H9 (cell line): ENCODE results near the gene BIRC6. TPM values are rescaled to one million over a fixed set of nuclear protein-coding genes. Genes with fewer than 3 reads are reported as not detected.

Experiments used
- DNase-seq: peaks from one replicate; pipeline ENCODE4 v3.0.0-alpha.2; 2017
- H2AFZ ChIP-seq: one replicate; pipeline ENCODE4 v1.6.1; 2013; ENCODE audit warnings: mild to moderate bottlenecking, low read length, control low read depth, moderate library complexity
- H2AK5ac ChIP-seq: 2 replicates; pipeline ENCODE4 v1.6.1; 2013; ENCODE audit warnings: low read length, control low read depth, mixed read lengths; ENCODE audit not compliant: insufficient read length
- H2BK120ac ChIP-seq: one replicate; pipeline ENCODE4 v1.6.1; 2013; ENCODE audit warnings: low read depth, mild to moderate bottlenecking, low read length, control low read depth, inconsistent platforms; ENCODE audit not compliant: poor library complexity, severe bottlenecking
- H2BK12ac ChIP-seq: 2 replicates; pipeline ENCODE4 v1.6.1; 2013; ENCODE audit warnings: low read length, control low read depth, mixed read lengths, low read depth; ENCODE audit not compliant: insufficient read length
- H2BK15ac ChIP-seq: 2 replicates; pipeline ENCODE4 v1.6.1; 2013; ENCODE audit warnings: low read depth, low read length, control low read depth
- H2BK20ac ChIP-seq: one replicate; pipeline ENCODE4 v1.6.1; 2013; ENCODE audit warnings: low read depth, mild to moderate bottlenecking, low read length, control low read depth, inconsistent platforms; ENCODE audit not compliant: poor library complexity, severe bottlenecking
- H2BK5ac ChIP-seq: 2 replicates; pipeline ENCODE4 v1.6.1; 2013; ENCODE audit warnings: low read length, control low read depth, mixed read lengths; ENCODE audit not compliant: insufficient read length
- H3K14ac ChIP-seq: 2 replicates; pipeline ENCODE4 v1.6.1; 2013; ENCODE audit warnings: low read length, control low read depth; ENCODE audit not compliant: insufficient read depth
- H3K18ac ChIP-seq: 2 replicates; pipeline ENCODE4 v1.6.1; 2013; ENCODE audit warnings: low read depth, mild to moderate bottlenecking, mixed read lengths, low read length, control low read depth; ENCODE audit not compliant: insufficient read length
- H3K23ac ChIP-seq: 2 replicates; pipeline ENCODE4 v1.6.1; 2013; ENCODE audit warnings: low read length, control low read depth, mixed read lengths, low read depth; ENCODE audit not compliant: insufficient read length
- H3K23me2 ChIP-seq: 2 replicates; pipeline ENCODE4 v1.6.1; 2013; ENCODE audit warnings: low read depth, mild to moderate bottlenecking, mixed read lengths, low read length, control low read depth; ENCODE audit not compliant: insufficient read length, poor library complexity, severe bottlenecking
- H3K27ac ChIP-seq: 2 replicates; pipeline ENCODE4 v1.5.1; 2013; ENCODE audit warnings: low read length, control low read depth, mixed read lengths, low read depth; ENCODE audit not compliant: insufficient read length
- H3K27me3 ChIP-seq: 2 replicates; pipeline ENCODE4 v1.6.1; 2013; ENCODE audit warnings: low read length, control low read depth, inconsistent platforms; ENCODE audit not compliant: insufficient read depth
- H3K4ac ChIP-seq: 2 replicates; pipeline ENCODE4 v1.6.1; 2013; ENCODE audit warnings: low read depth, mild to moderate bottlenecking, control low read depth, inconsistent platforms, low read length, moderate library complexity
- H3K4me1 ChIP-seq: 2 replicates; pipeline ENCODE4 v1.6.1; 2013; ENCODE audit warnings: low read length, control low read depth, inconsistent platforms; ENCODE audit not compliant: insufficient read depth
- H3K4me2 ChIP-seq: 2 replicates; pipeline ENCODE4 v1.6.1; 2013; ENCODE audit warnings: low read length, control low read depth, mixed read lengths; ENCODE audit not compliant: insufficient read length, insufficient read depth
- H3K56ac ChIP-seq: 2 replicates; pipeline ENCODE4 v1.6.1; 2013; ENCODE audit warnings: low read depth, mild to moderate bottlenecking, mixed read lengths, low read length, control low read depth; ENCODE audit not compliant: insufficient read length
- H3K79me1 ChIP-seq: 2 replicates; pipeline ENCODE4 v1.6.1; 2013; ENCODE audit warnings: low read depth, mild to moderate bottlenecking, moderate library complexity, low read length, control low read depth, inconsistent platforms; ENCODE audit not compliant: insufficient read depth, poor library complexity, severe bottlenecking
- H3K79me2 ChIP-seq: 2 replicates; pipeline ENCODE4 v1.6.1; 2013; ENCODE audit warnings: low read length, control low read depth, inconsistent platforms; ENCODE audit not compliant: insufficient read depth
- H3K9ac ChIP-seq: 2 replicates; pipeline ENCODE4 v1.6.1; 2013; ENCODE audit warnings: low read length, control low read depth, mixed read lengths; ENCODE audit not compliant: insufficient read length; ENCODE audit errors: extremely low read depth
- H3K9me3 ChIP-seq: one replicate; pipeline ENCODE4 v1.6.1; 2013; ENCODE audit warnings: low read depth, low read length, inconsistent platforms; ENCODE audit not compliant: control insufficient read depth
- H3T11ph ChIP-seq: one replicate; pipeline ENCODE4 v1.6.1; 2013; ENCODE audit warnings: mild to moderate bottlenecking, low read length, control low read depth, inconsistent platforms
- H4K20me1 ChIP-seq: one replicate; pipeline ENCODE4 v1.6.1; 2013; ENCODE audit not compliant: control insufficient read depth, insufficient read length, insufficient read depth
- H4K5ac ChIP-seq: 2 replicates; pipeline ENCODE4 v1.6.1; 2013; ENCODE audit warnings: low read depth, mild to moderate bottlenecking, mixed read lengths, low read length, control low read depth; ENCODE audit not compliant: insufficient read length
- H4K8ac ChIP-seq: replicated peaks from 2 replicates; pipeline ENCODE4 v1.6.1; 2013; ENCODE audit warnings: low read length, control low read depth, mixed read lengths, low read depth; ENCODE audit not compliant: insufficient read length
- H4K91ac ChIP-seq: 2 replicates; pipeline ENCODE4 v1.6.1; 2013; ENCODE audit warnings: low read depth, mild to moderate bottlenecking, moderate library complexity, mixed read lengths, low read length, control low read depth; ENCODE audit not compliant: insufficient read length
- H3K27ac Mint-ChIP-seq, 3 experiments: 2 replicates in 2 of 3; 3 replicates in 1 of 3; pipeline ENCODE4 v1.8.0; 2020 to 2021; ENCODE audit warnings: mixed read lengths in 3 of 3, mild to moderate bottlenecking in 1 of 3, moderate library complexity in 1 of 3
- H3K27me3 Mint-ChIP-seq: 2 replicates; pipeline ENCODE4 v1.8.0; 2021; ENCODE audit warnings: low read depth, mild to moderate bottlenecking, moderate library complexity, mixed read lengths
- H3K36me3 Mint-ChIP-seq, 3 experiments: 2 replicates in 2 of 3; 3 replicates in 1 of 3; pipeline ENCODE4 v1.8.0; 2020 to 2021; ENCODE audit warnings: low read depth in 3 of 3, mixed read lengths in 3 of 3; ENCODE audit not compliant: insufficient read depth in 1 of 3
- H3K4me1 Mint-ChIP-seq, 2 experiments: 2 replicates each; pipeline ENCODE4 v1.8.0; 2020; ENCODE audit warnings: mixed read lengths in 2 of 2
- H3K4me3 Mint-ChIP-seq, 2 experiments: 2 replicates in 1 of 2; 3 replicates in 1 of 2; pipeline ENCODE4 v1.8.0; 2020 to 2021; ENCODE audit warnings: mild to moderate bottlenecking in 2 of 2, mixed read lengths in 2 of 2, moderate library complexity in 1 of 2
- H3K9me3 Mint-ChIP-seq, 2 experiments: 2 replicates in 1 of 2; 3 replicates in 1 of 2; pipeline ENCODE4 v1.8.0; 2020; ENCODE audit warnings: mild to moderate bottlenecking in 2 of 2, mixed read lengths in 2 of 2, moderate library complexity in 1 of 2
- CTCF ChIP-seq: fragments of 200-600 bp; sonication (generic); conservative IDR thresholded peaks from 3 replicates; pipeline ENCODE4 v1.8.0; 2021; ENCODE audit warnings: antibody characterized with exemption, mild to moderate bottlenecking
- WGBS: extraction: QIAGEN DNeasy Blood & Tissue Kit; methylation state at CpG from one replicate; pipeline ENCODE4 v1.1.7; 2013; ENCODE audit warnings: missing lambda C conversion rate, low lambda C conversion rate, mixed read lengths; ENCODE audit not compliant: insufficient read length; ENCODE audit errors: extremely low coverage; 5-methylcytosine and 5-hydroxymethylcytosine counted together
- total RNA-seq: library from RNA; stranded (reverse); gene quantifications from 2 replicates; pipeline ENCODE4 v1.2.1, GENCODE V29; 2021

The BIRC6 gene
- total RNA-seq, 1 experiment from 2014 or later = 78.8 TPM

- no peak overlapping the region for H3K18ac ChIP-seq
- H3K27ac ChIP-seq = no peak overlapping the region
- Mint-ChIP-seq H3K36me3 (peaks cover 0 to 27% (median 8%) of the 10 kb centered on the region in 3 experiments; a peak in 5 of 7 replicates), H3K4me1 (peaks cover 2 to 14% of the 10 kb centered on the region in 2 experiments), H3K27ac (no peak overlapping the region), H3K9me3 (no peaks in the 10 kb centered on the region), H3K4me3 (no peak overlapping the region), H3K27me3 (no peaks in the 10 kb centered on the region)
- H3K4me1 ChIP-seq = no peaks in the 10 kb centered on the region
- no peak overlapping the region for H2BK5ac ChIP-seq
- DNase-seq = no peak
- H2AK5ac ChIP-seq = no peak overlapping the region
- H2BK120ac ChIP-seq = no peak overlapping the region
- H3K23me2 ChIP-seq = no peaks in the 10 kb centered on the region
- H3K79me1 ChIP-seq = no peaks in the 10 kb centered on the region
- TF ChIP-seq CTCF = no peak
- no peaks in the 10 kb centered on the region for H3K79me2 ChIP-seq
- no peak overlapping the region for H3K4me2 ChIP-seq
- no peak overlapping the region for H3T11ph ChIP-seq
- no peak overlapping the region for H4K8ac ChIP-seq
- H3K27me3 ChIP-seq = no peaks in the 10 kb centered on the region
- no peak overlapping the region for H4K91ac ChIP-seq
- H2BK15ac ChIP-seq = no peak overlapping the region
- H4K5ac ChIP-seq = no peak overlapping the region
- H3K9me3 ChIP-seq = no peaks in the 10 kb centered on the region
- H2BK12ac ChIP-seq = no peak overlapping the region
- no peak overlapping the region for H3K14ac ChIP-seq
- H3K9ac ChIP-seq = no peak overlapping the region
- H3K56ac ChIP-seq = no peak overlapping the region
- WGBS = no CpG with 5 or more reads among the region's 5 CpGs
- no peak overlapping the region for H3K4ac ChIP-seq
- H2AFZ ChIP-seq = no peak overlapping the region
- no peak overlapping the region for H3K23ac ChIP-seq
- H4K20me1 ChIP-seq = no peaks in the 10 kb centered on the region
- H2BK20ac ChIP-seq = no peak overlapping the region
Measured at GRCh38 chr2:32632089-32632488, 275.3 kb downstream of the BIRC6 start.
